PFSK-1 (cell line): ENCODE results near the gene AHR. TPM values are rescaled to one million over a fixed set of nuclear protein-coding genes. Genes with fewer than 3 reads are reported as not detected.

Experiments
- FOXP2 ChIP-seq: optimal IDR thresholded peaks from 2 replicates; pipeline ENCODE3; 2011; ENCODE audit warnings: borderline replicate concordance, control low read depth, inconsistent platforms; ENCODE audit not compliant: insufficient read depth; ENCODE audit errors: extremely low read length, extremely low read depth
- POLR2AphosphoS5 ChIP-seq: IDR thresholded peaks from 2 replicates; pipeline ENCODE4 v1.6.1; 2012; ENCODE audit warnings: low read depth, mild to moderate bottlenecking, control low read depth, low read length, moderate library complexity
- REST ChIP-seq, 2 experiments: IDR thresholded peaks; 2 replicates each; pipeline versions ENCODE4 v1.6.1 to v1.8.0; 2011 to 2012; ENCODE audit warnings: low read depth in 2 of 2, low read length in 2 of 2, control low read depth in 1 of 2, inconsistent platforms in 1 of 2, mild to moderate bottlenecking in 1 of 2, moderate library complexity in 1 of 2; ENCODE audit not compliant: insufficient read depth in 1 of 2
- SIN3A ChIP-seq: IDR thresholded peaks from 2 replicates; pipeline ENCODE4 v1.6.1; 2012; ENCODE audit warnings: mild to moderate bottlenecking, low read length, moderate library complexity, borderline replicate concordance; ENCODE audit not compliant: insufficient read depth
- TAF1 ChIP-seq: IDR thresholded peaks from 2 replicates; pipeline ENCODE4 v1.6.1; 2012; ENCODE audit warnings: low read length, control low read depth, borderline replicate concordance; ENCODE audit not compliant: insufficient read depth
- polyA plus RNA-seq: library from polyadenylated mRNA; unstranded; fragments of >200 nt; gene quantifications from one replicate; pipeline ENCODE4 v1.2.1, GENCODE V29; 2012; ENCODE audit warnings: low read depth, missing spikeins; ENCODE audit not compliant: insufficient read length

AHR gene
- polyA plus RNA-seq, result 3.7 TPM

- TF ChIP-seq POLR2AphosphoS5 (no peak; the same call in 1 of the 2 replicates), TAF1 (no peak), REST (IDR thresholded peaks at IDR 0.05; ENCODE audit: insufficient read depth in 1 of 2, low read depth in 2 of 2, low read length in 2 of 2) (no peak), FOXP2 (no peak), SIN3A (no peak)
Observed at GRCh38 chr7:17298102-17298839, at the start of gene AHR. TSS of gene AHR (plus strand) at chr7:17298652. CDS start at chr7:17299265, 613 bp downstream.

GRCh38 chr7:17253885-17254284, 44.6 kb upstream of the AHR start:
- TF ChIP-seq POLR2AphosphoS5, result no peak
- no peak for TF ChIP-seq TAF1
- TF ChIP-seq FOXP2, result no peak
- TF ChIP-seq REST (IDR thresholded peaks at IDR 0.05; ENCODE audit: insufficient read depth in 1 of 2, low read depth in 2 of 2, low read length in 2 of 2), result no peak
- no peak for TF ChIP-seq SIN3A

- TF ChIP-seq REST (IDR thresholded peaks at IDR 0.05; ENCODE audit: insufficient read depth in 1 of 2, low read depth in 2 of 2, low read length in 2 of 2) (no peak), SIN3A (no peak), POLR2AphosphoS5 (no peak), TAF1 (no peak), FOXP2 (no peak)
Observed at GRCh38 chr7:17255926-17256325, 42.5 kb upstream of the AHR start.

- no peak for TF ChIP-seq REST (IDR thresholded peaks at IDR 0.05; ENCODE audit: insufficient read depth in 1 of 2, low read depth in 2 of 2, low read length in 2 of 2)
- TF ChIP-seq TAF1, result no peak
- TF ChIP-seq FOXP2, result no peak
- TF ChIP-seq SIN3A, result no peak
- TF ChIP-seq POLR2AphosphoS5, result no peak
Observed at GRCh38 chr7:17256375-17256774, 42.1 kb upstream of the AHR start.

GRCh38 chr7:17266565-17266964, 31.9 kb upstream of the AHR start:
- TF ChIP-seq FOXP2 (no peak), TAF1 (no peak), SIN3A (no peak), POLR2AphosphoS5 (no peak), REST (IDR thresholded peaks at IDR 0.05; ENCODE audit: insufficient read depth in 1 of 2, low read depth in 2 of 2, low read length in 2 of 2) (no peak)
